SK-N-SH treated with all-trans-retinoic acid at 6 μM for 48 hours (cell line): ENCODE measurements around the gene ICA1.

Source experiments
- ZNF70 ChIP-seq: fragments of 450-650 bp; formaldehyde crosslinking; IDR thresholded peaks from 2 replicates; pipeline ENCODE4 v1.5.0; 2020; ENCODE audit warnings: mild to moderate bottlenecking, moderate library complexity
- TF ChIP-seq, protein P1 (sequence below): fragments of 250-450 bp; sonication (Bioruptor Pico); IDR thresholded peaks from 2 replicates; pipeline ENCODE4 v1.8.0; 2020; ENCODE audit warnings: mild to moderate bottlenecking, moderate library complexity, borderline replicate concordance

DNA sequence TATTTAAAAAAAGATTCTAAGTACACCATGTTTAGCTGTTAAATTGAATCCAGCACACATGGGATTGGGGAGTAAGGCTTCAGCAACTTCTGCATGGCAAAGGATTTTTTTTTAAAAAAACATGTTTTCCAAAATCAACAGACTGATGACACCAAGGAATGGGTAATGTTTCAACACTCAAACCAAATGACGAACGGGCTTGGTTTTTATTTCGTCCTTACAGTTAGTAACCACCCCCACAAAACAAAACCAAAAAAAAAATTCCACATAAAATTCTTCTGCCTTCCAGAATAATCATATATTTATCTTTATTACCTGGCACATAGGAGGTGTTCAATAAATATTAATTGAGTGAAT lies 45.7 kb downstream of the ICA1 start:
- TF ChIP-seq, protein P1, sequence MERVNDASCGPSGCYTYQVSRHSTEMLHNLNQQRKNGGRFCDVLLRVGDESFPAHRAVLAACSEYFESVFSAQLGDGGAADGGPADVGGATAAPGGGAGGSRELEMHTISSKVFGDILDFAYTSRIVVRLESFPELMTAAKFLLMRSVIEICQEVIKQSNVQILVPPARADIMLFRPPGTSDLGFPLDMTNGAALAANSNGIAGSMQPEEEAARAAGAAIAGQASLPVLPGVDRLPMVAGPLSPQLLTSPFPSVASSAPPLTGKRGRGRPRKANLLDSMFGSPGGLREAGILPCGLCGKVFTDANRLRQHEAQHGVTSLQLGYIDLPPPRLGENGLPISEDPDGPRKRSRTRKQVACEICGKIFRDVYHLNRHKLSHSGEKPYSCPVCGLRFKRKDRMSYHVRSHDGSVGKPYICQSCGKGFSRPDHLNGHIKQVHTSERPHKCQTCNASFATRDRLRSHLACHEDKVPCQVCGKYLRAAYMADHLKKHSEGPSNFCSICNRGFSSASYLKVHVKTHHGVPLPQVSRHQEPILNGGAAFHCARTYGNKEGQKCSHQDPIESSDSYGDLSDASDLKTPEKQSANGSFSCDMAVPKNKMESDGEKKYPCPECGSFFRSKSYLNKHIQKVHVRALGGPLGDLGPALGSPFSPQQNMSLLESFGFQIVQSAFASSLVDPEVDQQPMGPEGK = no peak
- no peak for TF ChIP-seq ZNF70 (CRISPR knock-in tag)
